Right ventricle myocardium inferior (tissue), 1 donor: ENCODE results near the gene TNFAIP8. TPM values are rescaled to one million over a fixed set of nuclear protein-coding genes. Genes with fewer than 3 reads are reported as not detected.

ENCODE experiments used
- ATAC-seq: fragments of 200-7000 bp; cut with Tn5 transposase; one replicate; pipeline ENCODE4 v1.9.1; 2020; ENCODE audit warnings: mild to moderate bottlenecking, moderate library complexity
- DNase-seq: peaks from one replicate; pipeline ENCODE4 v3.0.0; 2021; ENCODE audit errors: missing footprints
- intact Hi-C: fragments of 100-400 bp; cut with DNase I; formaldehyde crosslinking; loops from one replicate; pipeline ENCODE4 v1.11.0; 2022
- long read RNA-seq: library from polyadenylated mRNA; unstranded; transcript quantifications from one replicate; pipeline ENCODE4 v2.0.0, GENCODE V29; 2021
- total RNA-seq: library from RNA; stranded (reverse); fragmentation: NEBNext Ultra II Directional; extraction: Animal tissue kit (Norgen Biotek cat#: 25700); gene quantifications from one replicate; pipeline ENCODE4 v1.2.1, GENCODE V29; 2021
- donor health status: DM: no; HTN: yes; CAD: no; lungs with severe emphysema.

Gene TNFAIP8
- 17.8 TPM for total RNA-seq
- long read RNA-seq, full-length matches to known transcripts = 12 of 13 reads
- long read RNA-seq, partial matches to known transcripts = 0 of 13 reads
- long read RNA-seq, other reads (novel, unspliced or antisense) = 1 of 13 reads

DNA sequence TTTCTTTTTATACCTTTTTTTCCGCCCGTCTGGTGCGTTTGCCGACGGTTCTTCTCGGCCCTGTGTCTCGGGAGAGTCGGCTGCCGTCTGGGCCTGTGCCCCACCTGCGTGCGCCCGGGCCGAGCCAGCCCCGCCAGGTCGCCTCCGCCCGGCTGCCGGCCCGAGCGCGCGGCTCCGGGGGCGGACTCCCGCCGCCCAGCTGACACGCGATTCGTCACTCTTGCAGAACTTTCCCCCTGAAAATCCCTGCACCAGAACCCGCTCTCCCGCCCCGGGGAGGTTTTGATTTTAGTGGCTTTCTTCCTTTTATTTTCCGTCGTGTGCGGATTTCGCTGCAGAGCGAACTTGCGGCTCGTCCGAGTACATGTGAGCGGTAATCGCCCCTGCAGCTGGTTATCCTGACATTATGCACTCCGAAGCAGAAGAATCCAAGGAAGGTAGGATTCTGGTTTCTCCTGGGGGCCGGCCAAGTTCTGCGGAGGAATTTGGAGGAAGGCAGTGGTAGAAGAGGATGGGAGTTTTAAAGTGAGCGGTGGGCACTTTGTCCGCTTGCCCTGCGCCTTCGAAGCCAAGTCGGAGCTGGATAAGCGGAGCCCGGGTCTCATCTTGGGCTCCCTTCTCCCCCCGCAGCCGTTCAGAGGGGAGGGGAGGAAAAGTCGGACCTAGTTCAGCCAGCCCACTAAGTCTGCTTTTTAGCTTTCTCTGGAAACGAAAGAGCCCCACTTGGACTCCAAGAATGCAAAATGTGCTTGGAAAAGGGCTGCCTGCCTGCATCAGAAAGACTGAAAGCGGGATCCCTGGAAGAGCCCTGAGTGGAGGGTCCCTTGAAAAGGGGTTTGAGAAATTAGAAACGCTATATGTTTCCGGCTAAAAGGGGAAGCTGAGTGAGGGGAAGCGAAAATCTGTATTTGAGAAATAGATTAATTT, at the start of gene TNFAIP8:
TNFAIP8 (plus strand) TSS at position 335 of the 927 bp plus-strand sequence; CDS start at position 407, 72 bp downstream.
- DNase-seq (peak; percentile 79), ATAC-seq (peak; percentile 76)
- intact Hi-C loops = loop anchor here (5.0 kb wide), 1 partner anchor 46 kb away; no protein-coding TSS in a partner anchor

DNA sequence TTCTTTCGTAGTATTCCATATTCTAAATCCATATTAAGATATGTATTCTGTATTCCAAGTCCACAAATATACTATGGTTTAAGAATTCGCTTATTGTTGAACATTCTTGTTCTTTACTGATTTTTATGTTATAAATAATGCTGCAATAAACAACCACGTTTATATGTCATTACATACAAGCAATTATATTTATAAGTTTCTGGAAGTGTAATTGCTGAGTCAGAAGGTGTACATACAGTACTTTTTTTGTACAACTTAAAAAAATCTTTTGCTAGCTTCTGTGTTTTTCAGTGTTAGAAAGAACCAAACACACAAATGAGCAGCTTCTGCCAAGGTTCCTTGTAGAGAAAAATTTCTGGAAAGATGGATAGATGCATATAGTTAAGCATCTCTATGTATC, 48.6 kb upstream of the TNFAIP8 start:
- intact Hi-C loops = no loop called here
- no peak for ATAC-seq

DNA sequence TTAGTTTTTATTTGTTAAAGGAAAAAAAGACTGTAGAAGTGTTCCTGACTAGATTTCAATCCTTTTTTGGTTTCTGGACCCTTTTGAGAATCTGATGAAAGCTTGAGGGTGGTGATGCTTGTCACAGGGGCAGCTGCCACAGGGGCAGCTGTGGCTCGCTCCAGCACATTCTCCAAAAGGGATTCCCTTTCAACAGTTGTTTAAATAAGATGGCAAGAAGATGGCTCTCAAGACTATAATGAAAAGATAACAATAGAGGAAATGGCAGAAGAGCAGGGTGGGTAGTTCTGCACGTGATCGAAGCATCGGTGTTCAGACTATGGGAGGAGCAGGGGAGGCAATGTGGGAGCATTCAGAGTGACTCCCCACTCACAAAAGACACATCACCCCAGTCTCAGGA, 46.5 kb upstream of the TNFAIP8 start:
- DNase-seq (no peak), ATAC-seq (no peak)
- intact Hi-C loops = no loop called here

More for the DNA sequence above, 48.6 kb upstream of the TNFAIP8 start:
- no peak for DNase-seq

DNA sequence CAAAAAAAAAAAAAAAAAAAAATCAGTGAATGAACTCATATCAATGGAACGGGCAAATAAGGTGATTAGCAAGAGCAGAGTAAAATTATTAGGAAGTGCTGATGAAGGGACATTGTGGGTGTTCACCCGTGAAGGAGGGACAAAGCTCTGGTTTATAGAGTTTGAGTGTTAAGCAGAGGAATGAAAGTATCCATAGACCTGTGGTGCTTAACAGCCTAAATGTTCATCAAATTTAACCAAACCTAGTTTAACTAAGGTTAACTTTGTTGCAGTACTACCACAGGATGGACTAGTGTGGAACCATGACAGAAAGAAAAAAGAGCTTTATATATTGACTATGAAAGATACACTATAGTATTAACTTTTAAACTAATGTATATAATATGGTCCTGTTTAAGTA, 44.1 kb upstream of the TNFAIP8 start:
- DNase-seq = no peak
- no peak for ATAC-seq
- intact Hi-C loops = no loop called here

DNA sequence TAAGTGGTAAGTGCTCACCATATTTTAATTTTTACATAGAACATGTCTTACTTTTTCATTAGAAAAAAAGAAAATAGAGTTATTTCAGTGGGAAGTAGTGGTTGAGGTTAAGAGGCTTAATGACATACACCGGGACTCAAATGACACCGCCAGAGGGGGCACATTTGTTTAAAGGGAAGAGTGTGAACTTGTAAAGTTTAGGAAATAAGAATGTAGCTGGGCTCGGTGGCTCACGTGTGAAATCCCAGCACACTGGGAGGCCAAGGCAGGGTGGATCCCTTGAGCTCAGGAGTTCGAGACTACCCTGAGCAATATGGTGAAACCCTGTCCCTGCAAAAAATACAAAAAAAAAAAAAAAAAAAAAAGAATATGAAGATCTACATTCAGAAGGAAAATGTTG, 43.4 kb upstream of the TNFAIP8 start:
- DNase-seq (no peak), ATAC-seq (no peak)
- intact Hi-C loops = no loop called here

DNA sequence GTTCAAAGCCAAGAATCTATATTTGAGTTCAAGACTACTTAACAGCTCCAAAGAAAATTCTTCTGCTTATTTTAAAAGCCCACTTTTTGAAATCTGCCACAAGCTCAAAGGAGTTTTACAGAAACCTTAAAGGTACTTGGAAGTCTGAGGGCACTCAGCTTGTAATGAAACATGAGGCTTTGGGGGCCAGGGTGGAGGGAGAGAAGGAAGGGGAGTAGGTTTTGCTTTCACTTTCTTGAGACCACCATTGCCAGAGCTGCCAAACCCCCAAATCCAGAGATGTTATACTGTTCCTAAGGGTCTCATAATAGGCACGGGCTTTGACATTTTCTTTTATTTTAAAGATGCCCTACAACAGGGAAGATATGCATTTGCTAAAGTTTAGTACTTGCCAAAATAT, 42.6 kb upstream of the TNFAIP8 start:
- ATAC-seq (no peak), DNase-seq (no peak)
- intact Hi-C loops = no loop called here

DNA sequence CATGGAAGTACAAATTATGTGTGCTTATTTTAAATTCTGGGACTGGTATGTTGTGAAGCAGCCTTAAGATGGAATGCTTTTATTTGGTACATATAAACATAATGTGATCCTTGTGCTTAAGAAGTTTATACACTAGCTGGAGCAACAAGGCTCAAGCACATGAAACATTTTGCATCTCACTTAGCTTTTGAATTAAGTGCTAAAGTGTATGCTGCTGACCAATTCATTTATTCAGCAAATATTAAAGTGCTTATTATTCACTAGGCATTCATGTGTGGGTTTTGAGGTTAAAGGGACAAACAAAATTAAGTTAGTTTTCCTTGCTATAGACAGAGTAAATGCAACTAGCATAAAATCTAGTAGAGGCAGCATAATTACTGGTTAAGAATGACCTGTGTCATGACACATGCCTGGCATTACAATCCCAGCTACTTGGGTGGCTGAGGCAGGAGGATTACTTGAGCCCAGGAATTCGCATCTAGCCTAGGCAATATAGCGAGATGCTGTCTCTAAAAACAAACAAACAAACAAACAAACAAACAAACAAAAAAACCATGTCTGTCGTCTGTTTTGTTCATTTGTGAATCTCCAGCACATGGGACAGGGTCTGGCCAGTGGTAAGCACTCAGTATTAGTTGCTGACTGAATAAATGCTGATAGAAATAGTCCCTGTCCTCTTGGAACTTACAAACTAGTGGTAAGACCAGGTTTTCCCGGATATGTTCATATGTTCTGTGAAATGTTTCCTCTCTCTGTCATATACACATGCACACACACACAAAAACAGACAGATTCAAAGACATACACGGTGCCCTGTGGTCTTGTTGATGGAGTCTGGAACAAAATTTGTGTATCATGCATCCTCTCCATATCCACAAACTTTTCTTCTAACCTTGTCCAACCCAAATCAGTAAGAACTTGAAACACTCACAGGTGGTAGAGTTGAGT, 41.9 kb upstream of the TNFAIP8 start:
- no peak for ATAC-seq

DNA sequence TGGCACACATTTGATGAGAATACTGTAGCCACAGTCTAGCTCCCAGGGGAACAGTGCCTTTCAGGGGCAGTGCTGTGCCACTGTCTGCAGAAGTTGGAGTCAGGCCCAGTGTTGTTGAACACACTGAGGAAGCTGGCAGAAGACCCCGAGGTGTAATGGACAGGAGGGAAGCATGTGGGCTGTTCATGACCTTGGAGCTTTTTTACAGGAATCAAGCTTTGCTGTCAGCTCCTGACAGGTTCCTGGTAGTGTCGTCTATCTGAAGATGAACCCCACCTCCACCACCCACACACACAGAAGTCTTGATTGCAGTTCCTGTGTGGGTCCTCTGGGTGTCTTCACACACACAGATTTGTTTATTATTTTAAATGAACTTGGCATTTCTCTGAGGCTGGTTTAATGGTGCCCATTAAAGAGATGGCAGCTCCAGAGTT, 40.3 kb upstream of the TNFAIP8 start:
- intact Hi-C loops = loop anchor here (2.0 kb wide), 1 partner anchor 97 kb away; no protein-coding TSS in a partner anchor
- no peak for DNase-seq
- ATAC-seq = peak; percentile 69

More for the DNA sequence above, 41.9 kb upstream of the TNFAIP8 start:
- intact Hi-C loops = loop anchor here (2.0 kb wide), 1 partner anchor 99 kb away; no protein-coding TSS in a partner anchor
- no peak for DNase-seq

DNA sequence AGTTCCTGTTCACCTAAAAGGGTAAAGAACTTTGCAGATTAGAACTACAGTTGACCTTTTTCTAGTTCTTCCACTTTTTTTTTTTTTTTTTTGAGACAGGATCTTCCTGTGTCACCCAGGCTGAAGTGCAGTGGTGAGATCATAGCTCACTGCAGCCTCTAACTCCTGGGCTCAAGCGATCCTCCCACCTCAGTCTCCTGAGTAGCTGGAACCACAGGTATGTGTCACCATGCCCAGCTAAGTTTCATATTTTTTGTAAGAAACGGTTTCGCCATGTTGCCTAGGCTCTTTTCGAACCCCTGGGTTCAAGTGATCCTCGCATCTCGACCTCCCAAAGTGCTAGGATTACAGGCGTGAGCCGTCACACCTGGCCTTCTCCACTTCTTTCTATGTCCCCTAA, 39.7 kb upstream of the TNFAIP8 start:
- DNase-seq (no peak), ATAC-seq (no peak)
- intact Hi-C loops = no loop called here

DNA sequence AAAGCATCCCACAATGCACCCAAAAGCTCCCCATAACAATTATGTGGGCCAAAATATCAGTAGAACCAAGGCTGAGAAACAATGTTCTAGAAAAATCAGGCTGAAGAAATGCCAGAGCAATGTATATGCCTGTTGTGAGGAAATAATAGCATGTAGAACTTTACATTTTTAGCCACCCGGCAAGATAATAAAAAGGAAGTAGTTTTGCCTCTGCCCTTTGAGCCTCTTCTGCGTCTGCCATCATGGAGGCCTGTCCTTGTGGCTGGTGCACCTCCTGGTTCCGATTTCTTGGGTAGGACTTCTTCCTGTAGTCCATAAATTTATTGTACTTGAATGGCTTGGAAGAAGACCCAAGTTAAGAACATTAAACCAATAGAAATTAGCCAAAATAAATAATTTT, 38.9 kb upstream of the TNFAIP8 start:
- intact Hi-C loops = no loop called here
- no peak for DNase-seq
- ATAC-seq = no peak

DNA sequence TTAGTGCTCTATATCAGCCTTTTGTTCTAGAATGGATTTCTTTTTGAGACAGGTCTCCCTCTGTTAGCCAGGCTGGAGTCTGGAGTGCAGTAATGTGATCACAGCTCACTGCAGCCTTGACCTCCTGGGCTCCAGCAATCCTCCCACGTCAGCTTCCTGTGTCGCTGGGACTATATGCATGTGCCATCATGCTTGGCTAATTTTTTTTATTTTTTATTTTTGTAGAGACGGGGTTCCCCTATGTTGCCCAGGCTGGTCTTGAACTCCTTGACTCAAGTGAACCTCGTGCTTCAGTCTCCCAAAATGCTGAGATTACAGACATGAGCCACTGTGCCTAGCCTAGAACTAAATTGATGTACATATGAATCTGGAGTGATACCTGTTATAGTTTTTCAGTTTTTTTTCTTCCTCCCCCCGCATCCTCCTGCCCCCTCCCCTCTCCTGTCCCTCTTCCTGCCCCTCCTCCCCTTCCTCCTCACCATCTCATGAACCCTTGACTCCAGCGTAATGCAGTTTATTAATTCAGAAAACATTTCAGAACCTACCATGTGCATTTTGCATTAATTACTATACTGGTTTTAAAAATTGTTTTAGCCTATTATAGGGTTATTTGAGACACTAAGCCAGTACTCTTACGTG, 37.4 kb upstream of the TNFAIP8 start:
- ATAC-seq (no peak), DNase-seq (no peak)
- intact Hi-C loops = no loop called here

DNA sequence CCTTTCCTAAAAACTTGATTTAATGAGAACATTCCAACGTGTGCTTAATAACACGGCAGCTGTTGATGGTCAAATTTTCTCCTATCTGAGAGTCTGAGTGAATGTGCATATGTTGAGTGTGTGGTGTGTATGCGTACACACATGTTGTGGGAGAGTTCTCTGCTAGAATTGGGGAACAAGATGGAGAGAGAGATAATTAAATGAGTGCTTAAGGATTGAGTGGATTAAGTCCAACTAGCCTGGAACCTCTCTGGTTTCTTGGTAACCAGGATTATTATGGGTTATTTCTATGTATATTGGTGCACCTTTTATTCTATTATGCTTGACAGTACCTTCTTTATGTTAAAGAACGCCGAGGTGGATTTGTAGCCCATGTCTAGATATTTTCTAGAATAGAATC, 36.4 kb upstream of the TNFAIP8 start:
- no peak for ATAC-seq
- intact Hi-C loops = no loop called here
- DNase-seq = no peak

DNA sequence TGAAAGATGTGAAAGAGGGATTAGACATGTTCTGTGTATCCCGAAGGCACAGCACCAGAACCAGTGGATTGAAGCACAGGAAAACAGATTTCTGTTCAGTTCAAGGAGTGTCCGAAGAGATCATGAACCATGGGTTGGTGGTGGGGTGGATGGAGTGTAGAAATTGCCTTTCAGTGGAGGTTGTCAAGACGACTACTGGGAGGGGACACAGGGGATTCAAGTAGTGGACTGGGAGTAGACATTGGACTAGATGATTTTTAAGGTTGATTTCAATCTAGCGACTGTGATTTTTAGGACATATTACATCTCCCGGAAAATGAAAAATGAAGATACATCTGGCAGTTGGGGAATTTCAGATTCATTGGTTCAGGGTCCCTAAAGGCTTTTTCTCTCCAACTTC, 35.9 kb upstream of the TNFAIP8 start:
- ATAC-seq = no peak
- intact Hi-C loops = no loop called here
- DNase-seq = no peak

DNA sequence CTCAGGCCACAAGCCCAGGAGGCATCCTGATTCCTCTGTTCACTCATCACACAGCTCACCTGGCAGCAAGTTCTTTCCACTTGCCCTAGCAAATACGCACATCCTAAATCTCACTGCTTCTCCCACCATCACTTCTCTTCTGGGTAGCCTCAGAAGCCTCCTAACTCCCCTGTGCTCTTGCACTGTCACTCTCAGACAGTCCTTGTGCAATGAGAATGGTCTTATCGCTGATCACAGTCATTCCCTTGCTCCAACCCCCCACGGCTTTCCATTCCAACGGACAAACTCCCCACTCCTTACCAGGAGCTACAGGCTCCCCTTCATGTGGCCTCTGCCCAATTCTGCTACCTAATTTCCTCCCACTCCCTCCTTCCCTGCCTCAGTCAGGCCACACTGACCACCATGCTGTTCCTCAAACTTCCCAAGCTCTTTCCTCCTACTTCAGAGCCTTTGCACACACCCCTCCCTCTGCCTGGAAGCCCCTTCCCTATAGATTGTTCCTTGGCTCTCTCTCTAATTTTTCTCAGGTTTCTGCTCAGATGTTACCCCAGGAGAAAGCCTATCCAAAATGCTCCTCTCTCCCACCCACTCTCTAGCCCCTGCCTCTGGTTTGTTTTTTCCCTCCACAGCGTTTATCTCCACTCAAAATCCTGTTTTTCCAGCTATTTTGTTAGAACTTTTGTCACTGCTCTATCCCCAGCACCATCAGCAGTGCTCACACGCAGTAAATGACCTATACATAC, 34.1 kb upstream of the TNFAIP8 start:
- intact Hi-C loops = no loop called here
- no peak for DNase-seq
- no peak for ATAC-seq

DNA sequence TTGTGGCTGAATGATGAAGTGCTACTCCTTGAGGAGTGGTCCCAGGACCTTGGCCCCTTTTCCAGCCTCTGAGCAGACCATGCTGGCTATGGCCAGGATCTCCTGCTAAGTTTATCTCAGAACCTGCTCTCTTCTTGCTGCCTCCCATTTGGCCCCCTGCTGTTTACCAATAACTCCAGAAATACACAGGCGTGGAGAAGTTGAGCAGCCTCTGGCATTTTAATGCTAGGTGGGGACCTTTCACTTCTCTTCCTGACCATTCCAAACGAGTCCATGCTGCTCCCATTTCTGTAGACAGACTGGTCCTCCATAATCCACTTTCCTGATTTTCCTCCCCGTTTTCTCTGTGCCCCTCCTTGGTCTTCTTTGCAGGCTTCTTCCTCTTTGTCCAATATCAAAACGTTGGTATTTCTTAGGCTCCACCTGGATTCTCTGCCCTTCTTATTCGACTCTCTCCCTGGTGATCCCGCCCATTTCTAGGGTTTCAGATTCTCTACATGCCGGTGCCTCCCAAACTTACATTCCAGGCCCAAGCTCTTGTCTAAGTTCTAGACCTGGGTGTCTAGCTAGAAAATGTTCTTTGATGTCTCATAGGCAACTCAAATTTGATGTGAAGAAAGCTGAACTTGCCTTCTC, 33.4 kb upstream of the TNFAIP8 start:
- intact Hi-C loops = no loop called here
- ATAC-seq (no peak), DNase-seq (no peak)

DNA sequence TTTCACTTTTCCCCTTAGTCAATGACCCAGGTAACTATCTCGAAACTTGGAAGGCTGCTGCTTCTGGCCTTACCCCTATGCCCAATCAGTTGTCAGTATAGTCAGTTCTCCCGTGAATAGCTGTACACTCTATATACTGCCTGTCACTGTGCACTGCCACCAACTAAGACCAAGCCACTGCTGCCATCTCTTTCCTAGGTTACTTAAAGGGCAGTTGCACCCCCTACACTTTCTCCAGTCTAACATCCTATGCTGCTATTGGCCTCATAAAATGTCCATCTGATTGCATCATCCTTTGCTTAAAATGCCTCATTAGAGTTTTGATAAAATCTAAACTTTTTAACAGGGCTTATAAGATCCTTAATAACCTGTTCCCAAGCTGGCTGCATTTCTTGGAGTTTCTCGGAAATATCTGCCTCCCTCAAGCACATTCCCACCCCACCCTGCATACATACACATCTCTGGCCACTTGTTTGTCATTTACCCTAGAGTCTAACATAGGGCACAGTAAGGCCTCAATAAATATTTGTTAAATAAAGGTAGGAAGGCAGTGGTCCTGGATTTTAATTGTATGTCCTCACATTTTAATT, 32.8 kb upstream of the TNFAIP8 start:
- intact Hi-C loops = no loop called here
- ATAC-seq = no peak
- DNase-seq = no peak

DNA sequence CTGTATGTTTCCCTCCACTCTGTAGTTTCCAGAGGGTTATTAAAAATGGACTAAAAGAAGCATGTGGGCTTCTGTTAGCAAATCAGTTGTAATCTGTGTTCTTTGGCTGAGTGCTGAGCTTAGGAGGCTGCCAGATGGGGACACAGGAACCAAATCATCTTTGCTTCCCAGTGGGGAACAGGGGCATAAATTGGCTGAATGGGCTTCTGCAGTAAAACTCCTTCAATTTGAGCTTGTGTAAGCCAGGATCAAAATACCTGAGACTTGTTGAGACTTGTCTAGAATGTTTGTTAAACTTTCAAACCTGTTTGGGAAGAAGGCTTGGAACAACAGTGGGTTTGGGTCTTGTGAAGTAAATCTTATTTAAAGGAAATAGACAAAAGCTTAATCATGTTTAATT, 32.2 kb upstream of the TNFAIP8 start:
- peak; percentile 62 for ATAC-seq

More for the DNA sequence above, 32.2 kb upstream of the TNFAIP8 start:
- intact Hi-C loops = no loop called here
- DNase-seq = no peak
